ENCODE measurements around the gene MTMR10. TPM values are rescaled to one million over a fixed set of nuclear protein-coding genes. Genes with fewer than 3 reads are reported as not detected.

Gene MTMR10
- polyA plus RNA-seq, 1 of the 3 experiments (the other 2 are of a cell fraction), result 6.4 TPM

- TF ChIP-seq FOXJ3 (CRISPR knock-in tag; IDR thresholded peaks at IDR 0.05), result no peak
- TF ChIP-seq JUND (IDR thresholded peaks at IDR 0.05), result peak; percentile 70
- TF ChIP-seq EP300 (IDR thresholded peaks at IDR 0.05; ENCODE audit: borderline replicate concordance in 1 of 2, low read depth in 1 of 2, low read length in 1 of 2), result peak; percentile 14 to 83; a peak in 1 of 4 replicates
- TF ChIP-seq NRF1 (IDR thresholded peaks at IDR 0.05; ENCODE audit: low read depth, low read length), result no peak
- TF ChIP-seq CHD2 (IDR thresholded peaks at IDR 0.05; ENCODE audit: low read length, partially characterized antibody), result no peak
- TF ChIP-seq GATA2 (CRISPR knock-in tag; IDR thresholded peaks at IDR 0.05), result no peak
- peak; percentile 98 for TF ChIP-seq TEAD4 (IDR thresholded peaks at IDR 0.05; ENCODE audit: borderline replicate concordance, insufficient read depth)
- no peak for TF ChIP-seq RFX5 (IDR thresholded peaks at IDR 0.05; ENCODE audit: low read length)
- TF ChIP-seq, protein P1, sequence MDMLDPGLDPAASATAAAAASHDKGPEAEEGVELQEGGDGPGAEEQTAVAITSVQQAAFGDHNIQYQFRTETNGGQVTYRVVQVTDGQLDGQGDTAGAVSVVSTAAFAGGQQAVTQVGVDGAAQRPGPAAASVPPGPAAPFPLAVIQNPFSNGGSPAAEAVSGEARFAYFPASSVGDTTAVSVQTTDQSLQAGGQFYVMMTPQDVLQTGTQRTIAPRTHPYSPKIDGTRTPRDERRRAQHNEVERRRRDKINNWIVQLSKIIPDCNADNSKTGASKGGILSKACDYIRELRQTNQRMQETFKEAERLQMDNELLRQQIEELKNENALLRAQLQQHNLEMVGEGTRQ (IDR thresholded peaks at IDR 0.05; ENCODE audit: borderline replicate concordance, low read depth, low read length), result no peak
- peak; percentile 89; the same call in 1 of the 2 replicates for TF ChIP-seq RXRA (IDR thresholded peaks at IDR 0.05; ENCODE audit: borderline replicate concordance, low read depth)
- TF ChIP-seq ELF1 (IDR thresholded peaks at IDR 0.05), result peak; percentile 57
- TF ChIP-seq GABPA (IDR thresholded peaks at IDR 0.05; ENCODE audit: low read depth), result 0 out of 2 replicates have a peak, but pooled peaks have one; percentile 28
- no peak for TF ChIP-seq MXI1 (IDR thresholded peaks at IDR 0.05; ENCODE audit: low read depth, low read length)
- peak; percentile 87 for TF ChIP-seq TCF12 (IDR thresholded peaks at IDR 0.05)
- peak; percentile 83 for TF ChIP-seq MAX (IDR thresholded peaks at IDR 0.05; ENCODE audit: low read depth)
- TF ChIP-seq, protein P2, sequence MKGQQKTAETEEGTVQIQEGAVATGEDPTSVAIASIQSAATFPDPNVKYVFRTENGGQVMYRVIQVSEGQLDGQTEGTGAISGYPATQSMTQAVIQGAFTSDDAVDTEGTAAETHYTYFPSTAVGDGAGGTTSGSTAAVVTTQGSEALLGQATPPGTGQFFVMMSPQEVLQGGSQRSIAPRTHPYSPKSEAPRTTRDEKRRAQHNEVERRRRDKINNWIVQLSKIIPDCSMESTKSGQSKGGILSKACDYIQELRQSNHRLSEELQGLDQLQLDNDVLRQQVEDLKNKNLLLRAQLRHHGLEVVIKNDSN (IDR thresholded peaks at IDR 0.05; ENCODE audit: borderline replicate concordance, low read depth), result no peak
- TF ChIP-seq FOXM1 (IDR thresholded peaks at IDR 0.05; ENCODE audit: low read depth), result no peak
- TF ChIP-seq RCOR1 (IDR thresholded peaks at IDR 0.05; ENCODE audit: low read length), result no peak
These were observed 32.9 kb upstream of the MTMR10 start (continued) for GRCh38 chr15:31024330-31024729.

DNA sequence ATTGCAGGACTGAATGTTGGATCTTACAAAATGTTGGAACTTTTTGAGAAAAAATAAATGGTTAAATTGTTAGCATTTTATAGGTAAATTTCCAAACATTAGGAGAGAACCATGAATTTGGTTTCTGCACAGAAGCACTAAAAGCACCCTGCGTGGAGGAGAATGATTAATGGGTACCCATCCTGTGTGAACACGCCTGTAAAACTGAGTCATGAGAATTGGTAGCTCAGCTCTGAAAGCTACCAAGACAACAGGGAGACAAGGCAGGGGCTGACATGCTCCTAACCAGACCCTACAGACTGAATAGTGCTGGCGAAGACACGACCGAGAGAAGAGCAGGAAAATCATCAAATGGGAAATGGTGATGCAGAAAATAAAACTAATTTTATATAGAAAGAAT lies 32.4 kb upstream of the MTMR10 start:
- Histone ChIP-seq H3K79me2 (ENCODE audit: insufficient read depth) (no peaks in the 10 kb centered on the region), H3K4me1 (ENCODE audit: control insufficient read depth in 1 of 2, insufficient read depth in 2 of 2, low read depth in 1 of 2, low read length in 1 of 2) (peaks cover 16 to 22% of the 10 kb centered on the region in 2 experiments; a peak in 2 of 4 replicates), H3K36me3 (replicated peaks in 1 of 2; ENCODE audit: control insufficient read depth in 1 of 2, insufficient read depth in 2 of 2, low read length in 1 of 2) (no peaks in the 10 kb centered on the region), H3K9ac (0 out of 2 replicates have a peak overlapping the region, but pooled peaks have one; percentile 30), H3K27ac (ENCODE audit: low read depth in 2 of 2, low read length in 1 of 2) (peak overlapping the region; percentile 48 to 57; a peak in 3 of 4 replicates), H3K4me2 (peak overlapping the region; percentile 10), H3K4me3 (ENCODE audit: low read depth in 2 of 2, low read length in 1 of 2) (no peak overlapping the region), H3K27me3 (ENCODE audit: insufficient read depth) (no peaks in the 10 kb centered on the region), H4K20me1 (ENCODE audit: insufficient read depth) (no peaks in the 10 kb centered on the region), H2AFZ (ENCODE audit: low read depth) (peak overlapping the region; percentile 7; the same call in 1 of the 2 replicates), H3K9me2 (no peaks in the 10 kb centered on the region), H3K9me3 (no peaks in the 10 kb centered on the region), H3F3A (replicated peaks; ENCODE audit: insufficient read depth) (peaks cover 13% of the 10 kb centered on the region)
- POLR2A ChIA-PET, result no interaction called here
- CTCF ChIA-PET, result interaction anchor here (1.1 to 3.5 kb wide), 2 partner anchors 105 to 165 kb away, joined by 3 to 12 read pairs; no protein-coding TSS in a partner anchor
- DNase-seq, result no peak
- 93% methylated on average over 5 of the region's 5 CpGs for WGBS (ENCODE audit: low lambda C conversion rate)
- TF ChIP-seq, protein P2 (IDR thresholded peaks at IDR 0.05; ENCODE audit: borderline replicate concordance, low read depth), result no peak
- no peak for TF ChIP-seq EP300 (IDR thresholded peaks at IDR 0.05; ENCODE audit: borderline replicate concordance in 1 of 2, low read depth in 1 of 2, low read length in 1 of 2)
- no peak for TF ChIP-seq RAD21 (IDR thresholded peaks at IDR 0.05; ENCODE audit: low read length)
- no peak for TF ChIP-seq EZH2phosphoT487 (IDR thresholded peaks at IDR 0.05; ENCODE audit: borderline replicate concordance, low read depth)
- TF ChIP-seq FOSL2 (IDR thresholded peaks at IDR 0.05; ENCODE audit: borderline replicate concordance, low read depth), result no peak
- TF ChIP-seq GABPA (IDR thresholded peaks at IDR 0.05; ENCODE audit: low read depth), result no peak
- no peak for TF ChIP-seq PBX3 (IDR thresholded peaks at IDR 0.05)
- no peak for TF ChIP-seq TEAD4 (IDR thresholded peaks at IDR 0.05; ENCODE audit: borderline replicate concordance, insufficient read depth)
- no peak for TF ChIP-seq ZBTB33 (IDR thresholded peaks at IDR 0.05; ENCODE audit: borderline replicate concordance, low read depth)
- no peak for TF ChIP-seq YY1 (IDR thresholded peaks at IDR 0.05; ENCODE audit: low read depth)
- no peak for TF ChIP-seq RXRA (IDR thresholded peaks at IDR 0.05; ENCODE audit: borderline replicate concordance, low read depth)
- no peak for TF ChIP-seq FOXM1 (IDR thresholded peaks at IDR 0.05; ENCODE audit: low read depth)
